Measurements from ENCODE around the gene UHRF1. TPM values are rescaled to one million over a fixed set of nuclear protein-coding genes. Genes with fewer than 3 reads are reported as not detected.
"Not testable (repeated sequence)": the region's sequence is repeated elsewhere in the genome, so short reads cannot be mapped to it uniquely, and the experiment has no call there.

Gene UHRF1
- total RNA-seq: 100 to 1,000 TPM; 228 to 239 TPM

GRCh38 chr19:4909156-4909896 is at the start of gene UHRF1:
UHRF1 (plus strand) TSS chr19:4909501; CDS start chr19:4910886, 1,385 bp downstream.
- CTCF ChIA-PET: interaction anchor here (1.5 kb wide), 1 partner anchor 37 kb away, joined by 3 read pairs; no protein-coding TSS in a partner anchor

GRCh38 chr19:4859697-4860096 is 49.6 kb upstream of the UHRF1 start:
- ChIA-PET POLR2A (no interaction called here), CTCF (interaction anchor here (1.0 to 1.4 kb wide), 2 partner anchors 8 to 29 kb away, joined by 3 to 5 read pairs; no protein-coding TSS in a partner anchor)

More at GRCh38 chr19:4909156-4909896, at the start of gene UHRF1:
- POLR2A ChIA-PET: no interaction called here

GRCh38 chr19:4861147-4861546 is 48.2 kb upstream of the UHRF1 start:
- ChIA-PET CTCF (interaction anchor here (0.7 to 2.3 kb wide), 3 partner anchors 10 to 144 kb away, joined by 4 to 8 read pairs (median 5); no protein-coding TSS in a partner anchor), POLR2A (no interaction called here)

- ChIA-PET POLR2A (interaction anchor here (0.6 to 0.7 kb wide), 2 partner anchors 61 to 272 kb away, joined by 3 to 5 read pairs; no protein-coding TSS in a partner anchor), CTCF (interaction anchor here (0.7 to 2.0 kb wide), 9 partner anchors 15 to 76 kb away, joined by 3 to 13 read pairs (median 4); partner anchors contain the start of gene FEM1A)
Measured at GRCh38 chr19:4866595-4867424, 42.5 kb upstream of the UHRF1 start.

- ChIA-PET POLR2A (interaction anchor here (0.6 to 0.7 kb wide), 2 partner anchors 62 to 273 kb away, joined by 3 to 5 read pairs; no protein-coding TSS in a partner anchor), CTCF (interaction anchor here (0.6 to 2.0 kb wide), 8 partner anchors 17 to 164 kb away, joined by 3 to 13 read pairs (median 4); partner anchors contain the start of gene FEM1A)
Measured at GRCh38 chr19:4867534-4868285, 41.6 kb upstream of the UHRF1 start, which contains the start of gene PLIN3. PLIN3 (minus strand) TSS chr19:4867667; CDS start chr19:4861394, 6,273 bp downstream.

GRCh38 chr19:4868286-4868834 is 40.9 kb upstream of the UHRF1 start:
- ChIA-PET POLR2A (no interaction called here), CTCF (interaction anchor here (0.6 to 2.7 kb wide), 7 partner anchors 17 to 163 kb away, joined by 3 to 13 read pairs (median 7); partner anchors contain the start of gene FEM1A)

- ChIA-PET POLR2A (interaction anchor here (0.6 to 0.9 kb wide), 2 partner anchors 13 to 41 kb away, joined by 3 to 4 read pairs; no protein-coding TSS in a partner anchor), CTCF (interaction anchor here (0.6 to 7.0 kb wide), 6 partner anchors 12 to 161 kb away, joined by 3 to 30 read pairs (median 6); no protein-coding TSS in a partner anchor)
Measured at GRCh38 chr19:4870025-4870700, 39.1 kb upstream of the UHRF1 start.

GRCh38 chr19:4871711-4872110 is 37.6 kb upstream of the UHRF1 start:
- CTCF ChIA-PET: interaction anchor here (1.0 to 7.0 kb wide), 7 partner anchors 16 to 159 kb away, joined by 3 to 30 read pairs (median 7); partner anchors contain the start of gene UHRF1
- POLR2A ChIA-PET: no interaction called here

- POLR2A ChIA-PET: interaction anchor here (0.6 to 1.1 kb wide), 2 partner anchors 21 to 38 kb away, joined by 3 read pairs; no protein-coding TSS in a partner anchor
Measured at GRCh38 chr19:4873930-4874329, 35.4 kb upstream of the UHRF1 start.

GRCh38 chr19:4877753-4878490 is 31.4 kb upstream of the UHRF1 start:
- ChIA-PET POLR2A (no interaction called here), CTCF (no interaction called here)

More at GRCh38 chr19:4873930-4874329, 35.4 kb upstream of the UHRF1 start:
- CTCF ChIA-PET: interaction anchor here (0.6 to 7.0 kb wide), 2 partner anchors 39 to 157 kb away, joined by 4 to 30 read pairs; no protein-coding TSS in a partner anchor

- ChIA-PET POLR2A (no interaction called here), CTCF (no interaction called here)
Measured at GRCh38 chr19:4878491-4878968, 30.8 kb upstream of the UHRF1 start.

- ChIA-PET POLR2A (no interaction called here), CTCF (interaction anchor here (0.8 kb wide), 1 partner anchor 152 kb away, joined by 3 read pairs; no protein-coding TSS in a partner anchor)
Measured at GRCh38 chr19:4879041-4879440, 30.3 kb upstream of the UHRF1 start.

GRCh38 chr19:4882874-4883273 is 26.4 kb upstream of the UHRF1 start:
- POLR2A ChIA-PET, CTCF ChIA-PET: not testable (repeated sequence)

GRCh38 chr19:4884993-4885392 is 24.3 kb upstream of the UHRF1 start:
- POLR2A ChIA-PET, CTCF ChIA-PET: not testable (repeated sequence)

GRCh38 chr19:4887803-4888202 is 21.5 kb upstream of the UHRF1 start:
- POLR2A ChIA-PET: not testable (repeated sequence)
- CTCF ChIA-PET: interaction anchor here (0.7 kb wide), 1 partner anchor 20 kb away, joined by 3 read pairs; no protein-coding TSS in a partner anchor

- ChIA-PET CTCF (interaction anchor here (0.8 kb wide), 1 partner anchor 15 kb away, joined by 4 read pairs; no protein-coding TSS in a partner anchor), POLR2A (interaction anchor here (0.6 kb wide), 1 partner anchor 288 kb away, joined by 3 read pairs; no protein-coding TSS in a partner anchor)
Measured at GRCh38 chr19:4889034-4889815, 20.1 kb upstream of the UHRF1 start.

Measured in activated CD8-positive, alpha-beta memory T cell treated with anti-CD3 and anti-CD28 coated beads for 36 hours (primary cell).